Measurements from ENCODE around the gene CPXM2.
A peak's percentile ranks its signal among the peaks of the same experiment; 100 is the strongest.

Gene CPXM2

DNA sequence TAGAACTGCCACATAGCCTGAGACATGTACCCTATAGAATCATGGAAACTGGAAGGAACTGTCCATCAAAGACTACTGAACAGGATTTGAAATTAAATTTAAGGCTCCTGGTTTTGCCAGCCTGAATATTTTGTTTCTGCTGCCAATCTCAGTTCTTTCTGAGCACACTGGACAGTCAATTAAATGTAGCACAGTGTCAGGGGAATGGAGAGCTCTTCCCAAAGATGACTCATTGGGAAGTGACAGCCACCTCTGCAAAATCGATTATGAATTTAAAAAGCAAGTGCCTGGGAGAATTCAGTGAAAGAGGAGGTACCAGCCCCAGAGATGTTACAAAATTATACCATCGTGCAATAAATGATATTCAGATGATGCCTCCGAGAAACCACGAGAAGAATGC lies 47.8 kb downstream of the CPXM2 start:
- DNase-seq = no peak

DNA sequence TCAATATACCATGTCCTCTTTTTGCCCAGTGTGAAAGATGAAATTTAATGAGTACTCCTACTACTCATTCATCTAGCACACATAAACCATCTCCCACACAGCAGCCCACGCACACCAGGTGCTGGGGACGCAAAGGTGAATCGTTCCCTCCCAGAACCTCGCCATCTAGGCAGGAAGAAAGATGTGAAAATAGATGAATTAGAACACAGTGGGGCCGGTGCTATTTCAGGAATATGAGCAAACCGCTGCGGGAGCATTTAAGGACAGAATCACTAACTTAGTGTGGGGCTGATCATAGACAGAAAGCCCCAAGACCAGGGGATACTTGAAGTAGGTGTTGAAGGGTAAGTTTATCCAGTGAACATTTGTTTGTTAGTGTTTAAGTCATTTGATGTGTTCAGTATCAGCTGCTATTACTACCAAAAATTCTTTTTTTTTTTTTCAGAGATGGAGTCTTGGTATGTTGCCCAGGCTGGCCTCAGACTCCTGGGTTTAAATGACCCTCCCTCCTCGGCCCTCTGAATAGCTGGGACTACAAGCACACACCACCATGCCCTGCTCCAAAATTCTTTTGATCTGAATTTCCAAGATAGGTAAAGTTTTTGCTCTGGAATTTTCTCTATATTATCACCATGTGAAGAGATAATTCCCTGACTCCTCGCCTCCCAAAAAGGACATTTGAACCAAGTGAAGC lies 48.8 kb downstream of the CPXM2 start:
- DNase-seq = no peak

DNA sequence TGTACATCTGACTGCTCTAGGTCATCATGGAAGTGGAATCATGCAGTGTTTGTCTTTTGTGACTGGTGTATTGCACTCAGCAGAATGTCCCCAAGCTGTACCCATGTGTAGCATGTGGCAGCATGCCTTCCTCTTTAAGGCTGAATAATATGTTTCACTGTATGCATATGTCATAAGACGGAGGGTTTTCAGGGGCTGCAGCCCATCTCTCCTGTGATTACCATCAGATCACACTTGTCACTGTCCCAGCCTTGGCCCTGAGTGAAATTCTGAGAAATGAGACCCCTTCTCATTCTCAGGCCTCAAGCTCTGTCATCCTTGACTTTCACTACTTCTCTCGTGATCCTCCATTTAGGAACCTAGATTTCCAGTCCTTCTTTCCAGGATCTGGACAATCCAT lies 50.0 kb downstream of the CPXM2 start:
- no peak for DNase-seq

DNA sequence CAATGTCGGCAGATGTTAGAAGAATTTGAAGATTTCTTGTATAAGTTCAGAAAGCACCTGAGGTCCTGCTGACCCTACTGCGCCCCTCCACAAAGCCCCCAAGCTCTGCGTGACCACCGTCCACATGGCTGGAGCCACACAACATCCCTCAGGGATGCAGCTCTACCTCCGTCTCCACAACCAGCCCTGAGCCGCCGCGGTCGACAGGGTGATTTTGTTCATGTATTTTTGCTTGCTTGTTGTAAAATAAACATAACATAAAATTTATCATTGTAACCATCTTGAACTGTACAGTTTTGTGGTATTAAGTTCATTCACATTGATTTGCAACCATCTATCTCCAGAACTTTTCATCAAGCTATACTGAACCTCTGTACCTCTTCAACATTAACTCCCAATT lies 50.5 kb downstream of the CPXM2 start:
- no peak for DNase-seq

DNA sequence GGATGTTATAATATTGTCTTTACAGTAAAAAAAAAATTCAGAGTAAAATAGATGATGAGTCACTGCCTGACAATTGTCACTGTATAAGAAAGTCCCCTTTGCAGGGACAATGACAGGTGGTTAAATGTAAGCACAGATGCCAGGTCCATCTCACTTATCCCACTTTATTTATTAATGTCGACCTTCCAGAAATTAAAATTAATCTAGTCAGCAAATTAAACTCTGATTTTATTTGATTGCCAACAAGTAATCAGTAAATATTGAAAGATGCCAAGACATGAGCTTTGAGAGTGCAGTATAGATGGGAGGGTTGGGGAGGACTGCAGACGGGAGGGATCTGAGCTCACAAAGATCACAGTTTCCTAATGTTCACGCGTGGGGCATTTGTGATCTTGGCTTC lies 50.9 kb downstream of the CPXM2 start:
- DNase-seq = no peak

DNA sequence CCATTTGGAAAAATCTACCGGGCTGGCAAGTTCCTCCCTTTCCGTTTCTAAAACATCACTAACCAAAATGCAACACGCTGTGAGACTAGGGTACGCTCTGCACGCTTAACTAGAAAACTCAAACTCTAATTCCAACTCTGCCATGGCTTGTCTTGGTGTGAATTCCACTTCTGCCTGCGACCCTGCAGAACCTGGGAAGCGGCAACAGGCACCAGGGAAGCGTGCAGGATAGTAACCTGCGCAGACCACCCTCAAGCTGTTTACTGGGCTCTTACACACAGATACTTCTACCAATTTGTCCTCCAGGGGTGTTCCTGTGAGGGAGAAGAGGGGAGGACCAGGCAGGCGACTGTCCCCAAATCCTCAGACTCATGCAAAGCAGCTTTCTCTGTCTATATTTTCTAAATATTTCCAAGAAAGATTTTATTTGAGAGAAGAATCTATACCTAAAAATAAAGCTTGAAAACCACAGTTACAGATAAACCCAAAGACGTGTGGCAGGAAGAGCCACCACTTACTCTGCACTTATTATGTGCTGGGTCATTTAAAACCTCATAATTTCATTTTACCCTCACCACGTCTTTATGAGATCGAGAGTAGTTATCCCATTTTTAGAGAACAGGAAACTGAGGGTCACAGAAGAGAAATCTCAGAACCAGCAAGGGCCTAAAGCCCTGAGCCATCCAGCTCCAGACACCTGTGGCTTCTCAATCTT lies 52.9 kb downstream of the CPXM2 start:
- no peak for DNase-seq

DNA sequence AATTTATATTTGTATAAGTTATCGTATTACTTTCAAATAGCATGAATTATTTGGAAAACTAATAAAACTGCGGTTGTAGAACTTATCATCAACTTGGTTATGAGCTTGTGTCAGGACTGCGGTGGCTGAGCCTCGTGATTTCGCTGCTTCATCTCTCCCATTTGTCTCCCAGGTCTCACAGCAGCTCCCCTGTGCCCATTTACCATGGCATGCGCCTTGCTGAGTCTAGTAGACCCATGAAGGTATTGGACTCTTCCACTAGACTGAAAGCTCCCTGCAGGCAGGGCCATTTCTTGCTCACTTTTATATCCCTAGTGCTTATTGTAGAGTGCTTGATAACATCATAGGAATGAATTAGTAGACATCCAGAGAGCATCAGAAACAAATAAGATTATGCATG lies 53.9 kb downstream of the CPXM2 start:
- DNase-seq = no peak

DNA sequence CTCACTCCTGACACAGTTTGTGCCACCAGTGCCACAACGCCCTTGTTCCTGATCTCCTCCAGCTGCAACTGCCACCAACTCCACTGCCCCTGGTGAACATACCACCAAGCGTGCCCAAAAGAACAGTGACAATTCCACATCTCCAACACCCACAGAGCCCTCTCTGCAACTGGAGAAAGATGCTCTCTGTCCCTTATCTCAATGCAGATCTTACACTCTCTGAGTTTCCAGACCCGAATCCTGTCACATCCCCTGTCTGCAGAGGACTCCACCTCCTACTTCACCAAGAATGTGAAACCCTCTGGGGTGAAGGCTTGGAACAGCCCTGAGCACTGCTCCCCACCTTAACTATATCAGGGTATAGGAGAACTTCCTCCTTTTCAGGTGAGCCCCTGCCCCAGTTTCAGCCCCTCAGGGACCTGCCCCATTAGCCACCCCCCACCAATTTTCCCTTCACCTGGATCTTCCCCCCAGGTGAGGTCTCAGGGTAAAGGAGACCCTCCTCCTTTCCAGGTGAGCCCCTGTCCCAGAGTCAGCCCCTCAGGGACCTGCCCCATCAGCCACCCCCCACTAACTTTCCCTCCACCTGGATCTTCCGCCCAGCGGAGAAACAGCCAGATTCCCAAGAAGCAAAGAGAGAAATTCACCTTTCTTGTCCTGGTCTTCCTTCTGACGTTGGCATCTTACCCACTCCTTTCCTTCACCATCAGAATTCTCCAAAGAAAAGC lies 55.0 kb downstream of the CPXM2 start:
- no peak for DNase-seq

DNA sequence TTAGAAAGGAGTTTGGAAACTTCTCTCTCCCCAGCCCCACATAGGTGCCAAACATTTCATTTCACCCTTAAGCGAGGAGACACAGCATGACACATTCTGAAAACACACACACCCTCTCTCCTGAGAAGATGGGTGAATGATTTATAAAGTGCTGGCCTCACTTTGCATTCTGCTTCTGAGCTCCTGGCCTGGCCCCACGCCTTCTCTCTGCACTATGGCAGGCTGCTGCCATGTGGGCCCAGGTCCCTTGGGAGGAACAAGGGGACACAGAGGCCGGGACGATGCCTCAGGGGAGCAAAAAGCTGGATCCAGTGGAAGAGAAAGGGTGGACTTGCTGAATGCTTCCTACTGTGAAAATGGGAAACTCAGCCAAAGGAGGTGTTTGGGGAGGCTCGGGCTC lies 56.0 kb downstream of the CPXM2 start:
- no peak for DNase-seq

DNA sequence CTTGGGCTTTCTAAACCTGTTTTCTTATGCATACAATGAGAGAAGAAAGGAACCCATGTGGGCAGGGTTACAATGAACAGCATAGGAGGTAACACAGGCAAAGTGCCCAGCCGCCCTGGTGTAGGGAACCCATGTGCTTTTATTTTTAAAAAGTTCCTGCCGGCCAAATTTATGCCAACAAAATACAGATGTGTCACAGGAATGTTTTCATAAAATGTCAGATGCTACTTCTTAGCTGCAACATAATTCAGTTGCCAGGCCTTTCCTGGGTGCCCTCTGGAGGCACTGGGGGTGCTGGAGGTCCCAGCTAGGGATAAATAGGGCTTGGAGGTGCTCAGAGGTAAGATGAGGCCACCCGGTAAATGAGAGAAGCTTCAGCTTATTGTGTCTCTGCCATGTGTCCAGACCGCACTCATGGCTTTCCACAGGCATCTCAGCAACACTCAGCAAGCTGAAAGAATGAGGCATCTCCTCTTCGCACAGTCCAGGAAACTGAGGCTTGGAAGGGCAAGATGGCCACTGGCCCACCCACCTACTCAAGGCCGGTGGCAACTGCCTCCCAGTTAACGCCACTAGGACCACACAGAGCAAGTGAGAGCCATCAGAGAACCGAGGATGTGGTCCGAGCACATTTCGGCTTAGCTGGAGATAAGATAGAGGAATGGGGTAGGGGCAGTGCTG lies 58.3 kb downstream of the CPXM2 start:
- DNase-seq = no peak

DNA sequence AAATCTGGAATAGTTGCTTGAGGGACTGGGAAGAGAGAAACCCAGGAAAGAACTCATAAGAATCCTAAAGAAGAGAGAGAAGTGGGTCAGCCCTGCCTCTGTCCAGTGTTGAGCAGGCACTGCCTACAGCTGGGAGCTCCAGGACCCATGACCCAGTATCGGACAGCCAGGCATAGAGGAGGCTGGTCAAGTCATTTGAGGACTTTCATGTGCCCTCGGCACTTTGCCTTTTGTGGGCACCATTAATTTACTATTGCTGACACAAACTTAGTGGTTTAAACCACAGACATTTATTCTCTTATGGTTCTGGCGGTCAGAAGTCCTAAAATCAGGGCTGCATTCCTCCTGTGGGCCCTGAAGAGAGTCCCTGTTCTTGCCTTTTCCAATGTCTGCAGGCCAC lies 60.3 kb downstream of the CPXM2 start:
- no peak for DNase-seq

DNA sequence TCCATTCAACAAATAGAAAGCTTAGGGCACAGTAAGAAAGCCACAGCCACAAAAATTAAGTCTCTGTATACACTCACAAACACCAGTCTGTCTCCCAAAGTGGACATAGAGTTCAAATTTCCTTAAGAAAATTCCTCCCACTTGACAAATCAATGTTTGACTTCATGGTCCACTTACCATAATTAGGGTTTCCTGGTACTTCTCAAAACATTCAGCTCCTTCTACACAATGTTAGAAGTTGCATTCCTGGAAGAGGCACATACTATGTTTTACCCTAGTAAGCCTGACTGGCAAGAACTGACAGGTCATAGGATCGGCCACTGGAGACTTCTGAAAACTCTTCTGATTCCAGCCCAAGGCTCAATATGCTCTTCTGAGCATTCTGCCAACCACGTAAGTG lies 70.5 kb downstream of the CPXM2 start:
- DNase-seq = no peak

DNA sequence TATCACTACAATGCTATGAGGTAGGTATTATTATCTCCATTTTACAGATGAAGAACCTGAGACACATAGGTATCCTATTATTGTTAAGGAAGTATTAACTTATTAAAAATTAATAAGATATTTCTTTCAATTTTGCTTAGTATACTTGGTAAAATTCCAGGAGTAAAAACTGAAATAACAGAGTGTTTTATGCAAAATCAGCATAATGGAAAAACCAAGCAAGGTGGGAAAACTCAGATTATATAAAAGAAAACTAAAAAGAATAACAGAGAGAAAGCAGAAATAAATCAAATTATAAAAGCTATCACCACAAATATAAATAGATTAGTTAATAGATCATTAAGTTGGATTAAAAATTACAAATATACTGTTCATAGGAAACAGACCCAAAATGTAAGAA lies 82.0 kb downstream of the CPXM2 start:
- DNase-seq = no peak

DNA sequence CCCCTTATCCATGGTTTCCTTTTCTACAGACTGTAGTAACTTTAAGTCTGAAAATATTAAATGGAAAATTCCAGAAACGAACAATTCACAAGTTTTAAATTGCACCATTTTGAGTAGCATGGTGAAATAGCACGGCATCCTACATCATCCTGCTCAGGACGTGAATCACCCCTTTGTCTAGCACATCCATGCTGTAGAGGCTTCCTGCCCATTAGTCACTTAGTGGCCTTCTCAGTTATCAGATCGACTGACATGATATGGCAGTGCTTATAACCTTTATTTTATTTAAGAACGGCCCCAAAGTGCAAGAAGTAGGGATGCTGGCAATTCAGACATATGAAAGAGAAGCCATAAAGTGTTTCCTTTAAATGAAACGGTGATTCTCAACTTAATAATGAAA lies 82.7 kb downstream of the CPXM2 start:
- DNase-seq = no peak

DNA sequence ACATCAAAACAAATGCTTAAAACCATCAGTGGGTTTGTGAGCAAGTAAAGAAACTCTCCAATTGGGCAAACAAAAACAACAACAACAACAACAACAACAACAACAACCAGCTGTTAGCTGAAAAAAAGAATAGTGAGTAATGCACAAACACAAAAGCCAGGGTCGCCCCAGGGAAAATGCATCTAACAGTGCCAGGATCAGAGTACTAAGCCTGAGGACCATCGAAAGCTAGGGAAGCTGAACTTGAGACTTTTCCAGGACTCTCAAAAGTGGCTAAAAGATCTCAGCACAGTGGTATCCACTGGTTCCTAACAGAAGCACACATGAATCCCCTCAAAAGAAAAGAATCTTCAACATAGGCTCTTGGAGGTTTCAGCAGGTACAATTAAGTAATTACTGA lies 83.3 kb downstream of the CPXM2 start:
- no peak for DNase-seq

DNA sequence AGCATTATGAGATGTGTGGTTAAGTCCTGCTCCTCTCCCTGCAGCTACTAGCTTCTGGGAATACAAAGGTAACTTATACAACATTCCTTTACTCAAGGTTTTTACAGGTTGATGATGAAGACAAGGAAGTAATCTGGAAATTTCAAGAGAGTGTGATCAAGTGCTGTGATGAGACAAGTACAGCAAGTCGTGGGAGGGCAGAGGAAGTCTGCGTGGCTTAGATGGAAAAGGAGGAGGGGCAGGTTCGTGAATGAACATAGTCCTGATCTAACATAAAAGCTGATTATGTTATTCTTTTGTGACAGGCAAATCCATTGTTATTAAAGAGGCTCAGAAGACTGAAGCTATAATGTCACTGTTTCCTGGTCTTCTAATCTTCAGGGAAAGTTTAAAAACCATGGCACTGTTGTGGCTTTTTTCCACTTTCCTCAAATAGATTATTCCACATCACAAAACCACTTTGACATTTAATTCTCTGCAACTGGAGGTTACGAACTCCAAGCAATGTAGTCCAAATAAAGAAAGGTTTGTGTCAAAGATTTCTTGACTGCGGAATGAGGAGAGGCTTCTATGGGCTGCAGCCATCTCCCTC lies 84.1 kb downstream of the CPXM2 start:
- DNase-seq = no peak

DNA sequence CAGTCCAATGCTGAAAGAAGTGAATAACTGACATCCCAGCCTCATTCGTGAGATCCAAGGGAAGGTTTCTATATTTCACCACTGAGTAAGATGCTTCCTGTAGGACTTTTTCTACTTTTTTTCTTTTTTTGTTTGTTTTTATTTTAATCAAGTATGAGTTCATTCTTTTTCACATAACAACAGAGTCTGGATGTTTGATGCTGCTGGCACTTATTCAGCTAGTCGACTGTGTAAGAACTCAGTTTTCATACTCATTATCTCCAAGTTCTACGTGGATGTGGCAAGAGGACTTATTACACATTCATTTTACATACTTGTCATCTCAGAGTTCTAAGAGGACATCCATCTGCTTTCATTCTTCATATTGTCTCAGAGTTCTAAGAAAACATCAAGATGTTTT lies 86.9 kb downstream of the CPXM2 start:
- no peak for DNase-seq

DNA sequence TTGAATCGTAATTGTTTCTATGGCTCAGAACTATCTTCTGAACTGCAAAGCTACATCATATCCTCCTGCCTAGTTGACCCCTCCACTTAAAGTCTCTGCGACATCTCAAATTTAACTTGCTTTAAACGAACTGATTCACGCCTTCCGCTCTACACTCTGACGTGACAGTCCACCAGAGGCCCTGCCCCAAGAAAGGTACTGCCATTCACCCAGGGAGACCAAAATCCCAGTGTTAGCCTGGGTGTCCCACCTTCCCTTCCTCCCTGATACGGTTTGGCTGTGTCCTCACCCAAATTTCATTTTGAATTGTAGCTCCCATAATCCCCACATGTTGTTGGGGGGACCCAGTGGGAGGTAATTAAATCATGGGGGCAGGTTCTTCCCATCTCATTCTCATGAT lies 90.8 kb downstream of the CPXM2 start:
- no peak for DNase-seq

DNA sequence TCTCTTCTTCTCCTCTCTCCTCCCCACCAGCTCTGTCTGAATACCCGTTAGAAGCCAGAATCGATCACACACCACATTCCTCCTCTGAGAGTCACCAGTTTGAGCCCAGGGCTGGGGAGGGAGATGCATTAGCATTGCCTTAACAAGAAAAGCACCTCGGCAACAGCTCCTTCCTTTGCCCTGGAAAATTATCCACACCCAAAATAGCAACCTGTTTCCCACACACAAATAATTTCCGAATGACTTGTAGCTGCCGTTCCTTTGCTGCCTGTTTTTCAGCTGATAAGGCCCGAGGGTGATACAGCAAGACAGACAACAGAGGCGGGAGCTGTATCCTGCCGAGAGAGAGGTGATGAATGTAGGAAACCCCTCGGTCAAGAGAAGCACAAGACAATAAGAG lies 91.3 kb downstream of the CPXM2 start:
- peak; percentile 20 for DNase-seq

DNA sequence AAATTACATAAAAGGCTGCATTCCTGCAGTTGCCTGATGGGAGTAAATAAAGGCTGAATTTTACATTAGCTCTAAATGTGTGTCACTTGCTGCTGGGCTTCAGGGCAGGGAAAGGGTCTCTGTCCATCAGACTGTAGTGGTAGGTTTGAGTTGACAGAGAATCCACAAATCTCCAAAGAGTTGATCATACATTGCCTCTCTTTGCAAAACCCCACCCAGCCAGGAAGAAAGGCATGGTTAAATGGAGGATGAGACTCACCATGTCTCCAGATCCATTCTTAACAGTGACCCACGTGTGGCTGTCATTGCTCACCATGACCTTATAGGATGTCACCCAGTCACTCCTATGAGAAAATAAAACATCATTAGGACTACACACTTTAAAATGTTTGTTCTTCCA lies 92.8 kb downstream of the CPXM2 start:
- no peak for DNase-seq

DNA sequence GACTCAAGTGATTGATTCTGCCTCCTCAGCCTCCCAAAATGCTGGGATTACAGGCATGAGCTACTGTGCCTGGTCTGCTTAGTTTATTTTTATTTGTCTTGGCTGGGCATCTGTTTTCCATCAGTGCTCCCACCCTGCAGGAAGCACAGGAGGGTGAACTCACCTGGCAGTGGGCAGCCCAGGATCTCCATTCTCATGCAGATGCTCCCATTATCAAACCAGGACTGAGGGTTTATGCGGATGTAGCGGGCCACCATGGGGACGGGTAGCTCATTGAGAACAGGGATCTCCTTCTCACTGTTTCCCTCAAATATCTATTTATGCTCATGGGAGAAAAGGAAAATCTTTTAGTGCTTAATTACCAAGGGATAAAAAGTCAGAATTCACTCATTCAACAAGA lies 93.8 kb downstream of the CPXM2 start:
- no peak for DNase-seq

DNA sequence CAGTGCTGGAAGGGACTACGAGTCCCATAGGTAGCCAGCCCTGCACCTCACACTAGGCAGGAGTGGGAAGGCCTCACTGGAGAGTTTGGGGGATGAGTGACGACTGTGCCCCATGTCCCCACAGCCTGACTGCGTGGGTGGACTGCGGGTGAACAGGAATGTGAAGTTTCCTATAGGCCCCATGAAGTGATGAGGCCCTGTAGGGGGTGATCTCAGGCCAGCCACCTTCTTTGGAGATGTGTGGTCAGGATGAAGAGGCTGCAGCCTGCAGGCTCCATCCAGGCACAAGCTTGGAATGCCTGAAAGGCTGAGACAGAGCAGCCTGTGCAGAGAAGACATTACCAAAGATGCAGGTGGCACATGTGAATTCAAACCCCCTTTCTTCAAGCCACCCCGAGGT lies 94.9 kb downstream of the CPXM2 start:
- no peak for DNase-seq

DNA sequence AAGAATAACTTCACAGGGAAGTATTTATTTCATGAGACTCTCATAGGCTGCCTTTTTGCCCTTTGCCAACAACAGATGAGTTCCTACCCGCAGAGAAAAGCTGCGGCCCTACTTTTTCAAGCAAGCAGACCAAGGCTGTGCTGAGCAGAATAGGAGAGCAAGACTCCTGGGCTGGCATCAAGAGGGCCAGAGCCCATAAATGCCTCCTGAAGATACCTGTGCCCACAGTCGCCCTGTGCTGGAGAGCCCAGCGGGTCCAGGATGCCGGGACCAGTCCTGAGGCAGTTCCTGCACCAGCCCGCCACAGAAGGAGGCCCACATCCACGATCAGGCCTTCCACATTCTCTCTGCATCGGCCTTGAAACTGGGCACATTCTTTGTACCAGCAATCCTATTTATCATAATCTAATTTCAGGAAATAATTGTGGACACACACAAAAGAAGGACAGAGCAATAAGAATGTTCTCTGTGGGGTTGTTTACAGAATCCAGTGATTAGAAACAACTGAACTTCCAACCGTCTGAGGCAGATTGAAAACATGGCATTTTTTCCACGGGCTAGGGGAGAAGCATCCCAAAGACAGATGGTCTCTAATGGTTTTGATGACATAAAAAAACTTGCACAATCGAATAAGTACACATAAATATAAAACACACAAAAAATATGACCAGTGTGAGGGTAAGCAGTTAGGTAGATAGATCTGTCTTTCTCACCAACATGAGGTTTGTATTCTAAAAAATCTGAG lies 95.6 kb downstream of the CPXM2 start:
- DNase-seq = no peak
